HS-5 (cell line): ENCODE data around the gene PSD2.

Experiments
- DNase-seq: peaks from one replicate; pipeline ENCODE4 v3.0.0-alpha.2; 2012; ENCODE audit warnings: low read depth

Gene PSD2

GRCh38 chr5:139812836-139813805 lies 17.5 kb downstream of the PSD2 start:
- no peak for DNase-seq

- no peak for DNase-seq
These were observed 18.6 kb downstream of the PSD2 start for GRCh38 chr5:139814191-139814601.

DNA sequence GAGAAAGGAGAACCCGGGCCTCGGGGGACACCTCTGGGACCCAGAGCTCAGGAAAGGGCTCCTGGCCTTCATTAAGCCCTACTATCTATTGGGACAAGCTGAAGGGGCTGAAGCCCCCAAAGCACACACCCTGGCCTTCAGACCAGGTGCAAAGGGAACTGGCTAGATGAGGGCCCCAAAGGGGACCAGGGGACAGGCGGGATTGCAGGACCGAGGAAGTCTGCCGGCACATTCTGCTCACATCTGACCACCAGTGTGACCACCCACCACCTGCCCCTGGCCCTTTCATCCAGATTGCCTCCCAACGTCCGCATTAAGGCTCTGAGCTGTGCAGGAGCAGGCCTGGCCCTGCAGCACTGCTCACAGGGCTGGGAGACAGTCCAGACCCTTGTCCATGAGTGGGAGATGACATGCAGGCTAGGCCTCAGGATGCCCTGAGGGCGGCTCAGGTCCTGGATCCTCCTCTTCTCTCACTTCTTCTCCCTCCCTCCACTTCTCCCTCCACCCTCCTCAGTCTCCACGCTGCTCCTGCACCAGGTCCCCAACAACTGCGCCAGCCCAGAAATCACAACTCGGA lies 19.2 kb downstream of the PSD2 start:
- no peak for DNase-seq

DNA sequence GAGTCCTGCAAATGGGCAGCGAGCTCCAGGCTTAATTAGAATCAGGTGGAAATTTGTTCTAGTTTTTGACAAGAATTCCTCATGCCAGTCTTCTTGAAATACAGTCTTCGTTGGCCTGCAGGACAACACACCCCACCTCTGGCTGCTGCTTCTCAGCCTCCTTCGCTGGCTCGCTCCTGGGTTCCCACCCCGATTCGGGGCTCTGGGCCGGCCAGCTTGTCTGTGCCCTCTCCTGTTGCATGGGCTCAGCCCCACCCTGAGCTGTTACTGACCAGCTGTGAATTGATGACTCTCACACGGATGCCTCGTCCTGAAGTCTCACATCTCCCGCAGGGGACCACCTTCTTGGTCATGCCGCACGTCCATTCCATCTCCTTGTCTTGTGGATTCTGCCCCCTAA lies 21.0 kb downstream of the PSD2 start:
- DNase-seq: no peak

DNA sequence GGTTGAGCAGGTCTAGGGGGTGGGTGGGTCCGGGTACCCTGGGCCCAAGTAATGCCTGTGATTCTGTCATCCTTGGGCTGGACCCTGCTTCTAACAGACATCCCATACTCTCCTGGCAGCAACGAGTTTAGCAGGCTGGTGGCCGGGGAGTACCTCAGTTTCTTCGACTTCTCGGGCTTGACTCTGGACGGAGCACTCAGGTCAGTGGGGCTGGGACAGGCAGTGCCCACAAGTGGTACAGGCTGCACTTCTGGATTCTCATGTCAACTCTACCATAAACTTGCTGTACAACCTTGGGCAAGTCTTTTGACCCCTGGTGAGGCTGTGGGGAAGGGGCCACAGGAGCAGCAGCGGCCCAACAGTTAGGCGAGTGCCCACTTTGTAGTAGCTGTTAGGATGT lies 21.8 kb downstream of the PSD2 start:
- no peak for DNase-seq

DNA sequence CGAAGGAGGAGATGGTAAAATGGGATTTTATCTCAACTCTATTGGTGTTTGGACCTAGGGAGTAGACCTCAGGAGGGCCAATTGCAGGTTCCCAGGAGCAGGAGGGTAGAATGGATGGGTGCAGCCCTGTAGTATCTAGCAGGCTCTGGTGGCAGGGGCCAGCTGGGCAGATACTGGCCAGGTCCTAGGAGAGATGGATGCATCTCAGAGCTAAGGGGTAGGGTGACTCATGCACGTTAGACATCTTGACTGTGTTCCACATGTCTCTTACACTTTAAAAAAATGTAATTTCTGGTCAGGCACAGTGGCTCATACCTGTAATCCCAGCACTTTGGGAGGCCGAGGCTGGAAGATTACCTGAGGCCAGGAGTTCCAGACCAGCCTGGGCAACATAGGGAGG lies 22.4 kb downstream of the PSD2 start:
- no peak for DNase-seq

- no peak for DNase-seq
These were observed 24.5 kb downstream of the PSD2 start for GRCh38 chr5:139820130-139820529.

DNA sequence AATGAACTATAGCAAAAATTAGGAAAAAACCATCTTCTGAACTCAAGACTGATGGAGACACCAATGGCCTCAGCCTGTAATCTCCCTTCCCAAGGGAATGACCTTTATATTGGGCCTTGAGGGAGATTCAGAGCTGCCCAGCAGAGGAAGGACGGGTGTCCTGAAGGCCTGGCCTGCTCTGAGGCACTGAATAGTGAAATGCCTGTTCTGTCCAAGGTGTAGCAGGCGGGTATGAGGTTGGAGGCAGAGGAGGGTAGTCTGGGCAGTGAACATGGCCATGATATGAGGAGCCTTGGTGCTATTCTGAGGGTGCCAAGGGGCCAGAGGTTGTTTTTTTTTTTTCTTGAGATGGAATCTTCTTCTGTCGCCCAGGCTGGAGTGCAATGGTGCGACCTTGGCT lies 25.0 kb downstream of the PSD2 start:
- DNase-seq: no peak

DNA sequence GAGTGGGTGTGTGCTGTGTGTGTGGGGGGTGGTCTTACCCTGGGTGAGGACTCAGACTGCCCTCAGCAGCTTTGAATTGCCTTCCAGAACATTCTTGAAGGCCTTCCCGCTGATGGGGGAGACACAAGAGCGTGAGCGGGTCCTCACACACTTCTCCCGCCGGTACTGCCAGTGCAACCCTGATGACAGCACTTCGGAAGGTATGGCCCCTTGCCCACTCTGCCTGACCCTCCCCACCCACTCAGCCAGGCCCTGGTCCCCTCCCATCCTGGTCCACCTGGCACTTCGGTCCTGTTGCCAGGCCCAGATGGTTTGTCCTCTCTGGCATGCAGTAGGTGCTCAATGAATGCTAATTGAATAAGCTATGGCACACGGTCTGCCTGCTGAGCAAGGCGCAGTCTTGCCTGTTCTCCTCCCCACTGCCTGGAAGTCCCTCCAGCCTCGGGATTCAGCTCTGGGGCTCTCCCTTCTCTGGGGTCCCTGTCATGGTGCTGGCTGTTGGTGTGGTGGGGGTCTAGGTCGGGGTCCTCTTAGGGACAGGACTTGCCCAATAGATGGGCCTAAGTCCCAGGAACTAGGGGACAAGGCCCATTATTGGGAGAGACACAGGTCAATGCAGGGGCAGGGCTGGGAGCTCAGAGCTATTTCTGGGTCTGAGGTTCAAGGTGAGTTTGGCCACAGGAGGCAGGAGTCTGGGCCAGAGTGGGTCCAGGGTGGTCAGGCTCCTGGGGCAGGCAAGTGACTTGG lies 26.4 kb downstream of the PSD2 start:
- no peak for DNase-seq

GRCh38 chr5:139822553-139823425 lies 27.2 kb downstream of the PSD2 start:
- no peak for DNase-seq

DNA sequence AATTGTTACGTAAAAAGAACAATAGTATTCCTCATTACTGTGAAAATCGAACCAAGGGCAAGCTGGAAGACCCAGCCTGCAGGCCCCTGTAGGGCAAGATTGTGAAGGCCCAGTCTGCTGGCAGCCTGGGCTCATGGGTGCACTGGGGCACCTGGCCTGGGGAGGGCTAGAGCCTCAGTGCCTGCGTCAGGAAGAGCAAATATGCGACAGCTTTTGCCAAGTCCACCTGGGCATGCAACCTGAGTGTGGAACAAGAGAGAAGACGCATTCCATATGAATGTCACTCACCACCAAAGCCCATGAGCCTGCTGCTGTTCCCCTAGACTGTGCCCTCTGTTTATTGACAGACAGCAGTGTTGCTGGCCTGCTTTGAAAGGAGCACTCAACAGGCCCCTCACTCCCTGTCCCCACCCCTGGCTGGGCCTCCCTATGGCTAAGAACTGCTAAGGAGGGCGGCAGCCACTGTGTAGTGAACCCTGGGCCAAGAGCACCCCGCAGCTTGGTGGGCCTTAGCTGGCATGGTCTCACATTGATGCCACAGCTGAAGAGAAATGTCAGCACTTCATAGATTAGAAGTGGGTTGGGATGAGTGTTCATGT lies 28.2 kb downstream of the PSD2 start:
- no peak for DNase-seq

- DNase-seq: no peak
These were observed 30.1 kb downstream of the PSD2 start for GRCh38 chr5:139825690-139826089.

DNA sequence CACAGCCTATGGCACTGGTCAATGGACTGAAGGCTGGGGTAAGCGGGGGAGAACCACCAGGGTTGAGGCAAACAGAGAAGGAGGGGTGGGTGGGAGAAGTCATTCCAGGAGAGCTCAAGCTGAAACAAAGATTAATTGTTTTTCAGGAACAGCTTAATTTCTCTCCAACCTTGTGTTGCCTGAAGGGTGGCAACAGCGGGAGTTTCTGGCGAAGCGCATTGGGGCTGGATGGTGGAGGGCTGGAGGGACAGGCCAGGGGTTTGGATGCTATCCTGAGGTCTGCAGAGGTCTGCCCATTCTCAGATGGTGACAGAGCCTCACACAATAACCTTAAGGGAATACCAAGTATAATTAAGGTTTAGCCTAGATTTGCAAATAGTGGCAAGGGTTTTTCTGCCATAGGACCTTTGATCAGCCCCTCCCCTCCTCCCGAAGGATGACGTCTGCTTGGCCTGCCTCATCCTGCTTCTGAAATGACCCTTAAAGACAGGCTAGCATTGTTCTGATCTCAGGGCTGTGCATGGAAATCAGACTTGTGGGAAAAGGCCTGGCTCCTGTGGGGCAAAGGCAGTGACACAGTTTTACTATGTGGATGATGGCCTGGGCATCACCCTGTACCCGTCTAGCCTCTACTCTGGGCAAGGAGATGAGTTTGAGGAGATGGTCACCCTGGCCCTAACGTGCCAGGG lies 32.7 kb downstream of the PSD2 start:
- no peak for DNase-seq

- DNase-seq: no peak
These were observed 33.9 kb downstream of the PSD2 start for GRCh38 chr5:139829471-139829870.

- no peak for DNase-seq
These were observed 36.0 kb downstream of the PSD2 start for GRCh38 chr5:139831624-139832023.

DNA sequence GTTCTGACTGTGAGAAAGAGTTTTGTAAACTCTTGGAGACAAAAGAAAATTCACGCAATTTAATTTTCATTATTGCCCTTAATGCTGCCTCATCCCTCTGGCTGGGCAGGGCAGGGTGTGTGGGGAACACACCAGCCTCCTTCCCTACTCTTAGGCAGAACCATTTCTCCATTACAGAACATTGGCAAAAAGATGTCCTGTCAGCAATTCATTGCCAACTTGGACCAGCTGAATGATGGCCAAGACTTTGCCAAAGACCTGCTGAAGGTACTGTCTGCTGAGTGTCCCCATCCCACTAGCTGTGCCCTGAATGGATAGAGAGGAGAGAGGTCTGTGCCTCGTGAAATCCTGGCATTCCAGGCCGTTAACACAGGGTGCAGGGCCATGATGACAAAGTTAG lies 37.9 kb downstream of the PSD2 start:
- DNase-seq: no peak

DNA sequence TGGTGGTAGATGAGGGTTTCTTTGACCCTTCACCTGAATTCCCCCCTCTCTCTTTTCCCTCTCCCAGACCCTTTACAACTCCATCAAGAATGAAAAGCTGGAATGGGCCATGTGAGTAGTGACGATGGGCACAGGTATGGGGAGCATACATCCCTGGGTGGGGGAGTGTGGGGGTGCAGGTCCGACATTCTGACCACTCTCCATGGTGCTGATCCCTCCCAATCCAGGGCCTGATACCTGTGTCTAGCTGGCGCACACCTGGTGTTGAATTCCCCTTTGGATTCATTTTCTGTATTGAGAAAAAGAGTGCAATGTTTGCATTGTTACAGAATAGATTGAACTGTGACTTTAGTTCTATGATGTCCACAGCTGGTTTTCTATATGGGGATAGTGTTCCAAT lies 40.0 kb downstream of the PSD2 start:
- no peak for DNase-seq

- DNase-seq: no peak
These were observed 41.0 kb downstream of the PSD2 start for GRCh38 chr5:139836469-139837208.

- no peak for DNase-seq
These were observed 42.2 kb downstream of the PSD2 start for GRCh38 chr5:139837711-139838380.
